ENCODE measurements around the gene TLE2. TPM values are rescaled to one million over a fixed set of nuclear protein-coding genes. Genes with fewer than 3 reads are reported as not detected.
"Not testable (repeated sequence)": the region's sequence is repeated elsewhere in the genome, so short reads cannot be mapped to it uniquely, and the experiment has no call there.

TLE2 gene
- total RNA-seq, 6 experiments from 2014 or later, result 0.15 to 0.67 (median 0.46) TPM; not detected in 2

- TF ChIP-seq, protein P1, sequence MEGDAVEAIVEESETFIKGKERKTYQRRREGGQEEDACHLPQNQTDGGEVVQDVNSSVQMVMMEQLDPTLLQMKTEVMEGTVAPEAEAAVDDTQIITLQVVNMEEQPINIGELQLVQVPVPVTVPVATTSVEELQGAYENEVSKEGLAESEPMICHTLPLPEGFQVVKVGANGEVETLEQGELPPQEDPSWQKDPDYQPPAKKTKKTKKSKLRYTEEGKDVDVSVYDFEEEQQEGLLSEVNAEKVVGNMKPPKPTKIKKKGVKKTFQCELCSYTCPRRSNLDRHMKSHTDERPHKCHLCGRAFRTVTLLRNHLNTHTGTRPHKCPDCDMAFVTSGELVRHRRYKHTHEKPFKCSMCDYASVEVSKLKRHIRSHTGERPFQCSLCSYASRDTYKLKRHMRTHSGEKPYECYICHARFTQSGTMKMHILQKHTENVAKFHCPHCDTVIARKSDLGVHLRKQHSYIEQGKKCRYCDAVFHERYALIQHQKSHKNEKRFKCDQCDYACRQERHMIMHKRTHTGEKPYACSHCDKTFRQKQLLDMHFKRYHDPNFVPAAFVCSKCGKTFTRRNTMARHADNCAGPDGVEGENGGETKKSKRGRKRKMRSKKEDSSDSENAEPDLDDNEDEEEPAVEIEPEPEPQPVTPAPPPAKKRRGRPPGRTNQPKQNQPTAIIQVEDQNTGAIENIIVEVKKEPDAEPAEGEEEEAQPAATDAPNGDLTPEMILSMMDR (IDR thresholded peaks at IDR 0.05), result no peak
- H3K9me3 Mint-ChIP-seq, result no peaks in the 10 kb centered on the region
- H3K4me3 Mint-ChIP-seq, result no peak overlapping the region
- H3K27ac Mint-ChIP-seq, result no peak overlapping the region
- no peaks in the 10 kb centered on the region for H3K4me1 Mint-ChIP-seq (ENCODE audit: low read depth)
- H3K27me3 Mint-ChIP-seq (ENCODE audit: insufficient read depth), result peaks cover 18% of the 10 kb centered on the region
- H3K36me3 Mint-ChIP-seq (ENCODE audit: low read depth), result no peaks in the 10 kb centered on the region
- DNase-seq, result no peak
Observed at GRCh38 chr19:3013263-3013725, 15.8 kb downstream of the TLE2 start.

GRCh38 chr19:3012621-3013262 lies 16.3 kb downstream of the TLE2 start:
- H3K9me3 Mint-ChIP-seq, result no peaks in the 10 kb centered on the region
- peaks cover 18% of the 10 kb centered on the region for H3K27me3 Mint-ChIP-seq (ENCODE audit: insufficient read depth)
- H3K36me3 Mint-ChIP-seq (ENCODE audit: low read depth), result no peaks in the 10 kb centered on the region

DNA sequence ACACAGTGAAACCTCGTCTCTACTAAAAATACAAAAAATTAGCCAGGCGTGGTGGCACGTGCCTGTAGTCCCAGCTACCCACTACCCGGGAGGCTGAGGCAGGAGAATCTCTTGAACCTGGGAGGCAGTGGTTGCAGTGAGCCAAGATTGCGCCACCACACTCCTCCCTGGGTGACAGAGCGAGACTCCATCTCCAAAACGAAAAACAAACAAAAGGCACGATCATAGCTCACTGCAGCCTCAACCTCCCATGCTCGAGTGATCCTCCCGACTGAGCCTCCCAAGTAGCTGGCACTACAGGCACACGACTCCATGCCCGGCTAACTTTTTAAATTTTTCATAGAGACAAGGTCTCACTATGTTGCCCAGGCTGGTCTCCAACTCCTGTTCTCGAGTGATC lies 17.0 kb downstream of the TLE2 start:
- not testable (repeated sequence) for H3K27ac Mint-ChIP-seq; H3K9me3 Mint-ChIP-seq; H3K4me3 Mint-ChIP-seq; DNase-seq; H3K36me3 Mint-ChIP-seq (ENCODE audit: low read depth); H3K4me1 Mint-ChIP-seq (ENCODE audit: low read depth)
- peaks cover 22% of the 10 kb centered on the region for H3K27me3 Mint-ChIP-seq (ENCODE audit: insufficient read depth)

More at GRCh38 chr19:3012621-3013262, 16.3 kb downstream of the TLE2 start:
- no peak overlapping the region for H3K4me3 Mint-ChIP-seq
- H3K4me1 Mint-ChIP-seq (ENCODE audit: low read depth), result no peaks in the 10 kb centered on the region
- H3K27ac Mint-ChIP-seq, result no peak overlapping the region
- TF ChIP-seq, protein P1 (IDR thresholded peaks at IDR 0.05), result no peak
- DNase-seq, result no peak

DNA sequence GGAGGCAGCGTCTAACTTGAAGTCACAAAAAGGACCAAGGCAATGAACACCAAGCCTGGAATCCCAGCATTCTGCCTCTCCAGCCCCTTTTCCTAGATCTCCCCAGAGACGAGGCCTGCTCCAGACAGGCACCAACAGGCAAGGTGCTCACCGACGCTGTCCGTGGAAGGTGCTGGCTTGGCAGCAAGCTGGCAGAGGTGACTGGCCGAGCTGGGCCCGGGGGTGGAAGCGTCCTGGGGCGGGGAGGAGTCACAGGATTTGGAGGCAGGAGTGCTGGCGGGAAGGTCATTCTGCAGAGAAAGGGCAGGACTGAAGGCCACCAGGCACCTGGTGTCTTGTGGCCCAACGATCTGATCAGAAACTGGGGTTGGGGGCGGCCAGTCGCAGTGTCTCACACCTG lies 18.2 kb downstream of the TLE2 start:
- H3K27ac Mint-ChIP-seq, result no peak overlapping the region
- no peak overlapping the region for H3K4me3 Mint-ChIP-seq
- H3K4me1 Mint-ChIP-seq (ENCODE audit: low read depth), result no peaks in the 10 kb centered on the region
- peaks cover 24% of the 10 kb centered on the region for H3K27me3 Mint-ChIP-seq (ENCODE audit: insufficient read depth)
- no peaks in the 10 kb centered on the region for H3K9me3 Mint-ChIP-seq
- TF ChIP-seq, protein P1 (IDR thresholded peaks at IDR 0.05), result no peak
- DNase-seq, result no peak
- H3K36me3 Mint-ChIP-seq (ENCODE audit: low read depth), result no peaks in the 10 kb centered on the region

DNA sequence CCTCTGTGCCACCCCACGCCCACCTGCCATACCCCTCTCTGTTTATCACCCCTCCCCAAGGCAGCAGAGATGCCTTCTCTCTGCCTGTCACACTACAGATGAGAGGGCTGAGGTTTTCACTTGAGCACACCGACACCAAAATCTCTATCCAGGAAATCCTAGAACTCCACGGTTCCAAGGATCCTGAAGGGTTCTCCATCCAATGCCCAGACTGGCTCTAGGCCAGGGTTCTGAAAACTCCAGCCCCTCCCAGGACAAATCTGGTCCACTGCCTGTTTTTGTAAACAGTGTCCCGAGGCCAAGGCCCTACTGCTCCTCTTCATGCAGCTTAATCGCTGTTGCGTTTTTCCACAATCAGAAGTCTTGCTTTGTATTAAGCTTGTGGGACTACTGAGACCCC lies 20.1 kb downstream of the TLE2 start:
- TF ChIP-seq, protein P1 (IDR thresholded peaks at IDR 0.05), result no peak
- Mint-ChIP-seq H3K36me3 (ENCODE audit: low read depth) (no peaks in the 10 kb centered on the region), H3K27ac (no peak overlapping the region), H3K9me3 (no peaks in the 10 kb centered on the region), H3K27me3 (ENCODE audit: insufficient read depth) (peaks cover 29% of the 10 kb centered on the region), H3K4me1 (ENCODE audit: low read depth) (no peaks in the 10 kb centered on the region), H3K4me3 (no peak overlapping the region)
- DNase-seq, result no peak

GRCh38 chr19:3007975-3008374 lies 21.1 kb downstream of the TLE2 start:
- Mint-ChIP-seq H3K27me3 (ENCODE audit: insufficient read depth) (peaks cover 31% of the 10 kb centered on the region), H3K36me3 (ENCODE audit: low read depth) (no peaks in the 10 kb centered on the region), H3K4me3 (no peak overlapping the region), H3K27ac (no peak overlapping the region), H3K9me3 (no peaks in the 10 kb centered on the region), H3K4me1 (ENCODE audit: low read depth) (no peaks in the 10 kb centered on the region)
- no peak for DNase-seq
- TF ChIP-seq, protein P1 (IDR thresholded peaks at IDR 0.05), result no peak
